Osteocyte (in vitro differentiated cells): Measurements from ENCODE around the gene LAD1. TPM values are rescaled to one million over a fixed set of nuclear protein-coding genes. Genes with fewer than 3 reads are reported as not detected.

Experiments
- DNase-seq: peaks from one replicate; pipeline ENCODE4 v3.0.0; 2021; ENCODE audit warnings: mixed read lengths; ENCODE audit not compliant: unreplicated experiment; ENCODE audit errors: extremely low spot score
- H3K27ac Mint-ChIP-seq: one replicate; pipeline ENCODE4 v1.8.0; 2021; ENCODE audit warnings: mild to moderate bottlenecking, mixed read lengths; ENCODE audit not compliant: unreplicated experiment
- H3K27me3 Mint-ChIP-seq: one replicate; pipeline ENCODE4 v1.8.0; 2021; ENCODE audit warnings: mixed read lengths; ENCODE audit not compliant: unreplicated experiment
- H3K36me3 Mint-ChIP-seq: one replicate; pipeline ENCODE4 v1.8.0; 2021; ENCODE audit warnings: mixed read lengths; ENCODE audit not compliant: unreplicated experiment
- H3K4me1 Mint-ChIP-seq: one replicate; pipeline ENCODE4 v1.8.0; 2021; ENCODE audit warnings: mixed read lengths; ENCODE audit not compliant: unreplicated experiment
- H3K4me3 Mint-ChIP-seq: one replicate; pipeline ENCODE4 v1.8.0; 2021; ENCODE audit warnings: mild to moderate bottlenecking, moderate library complexity, mixed read lengths; ENCODE audit not compliant: unreplicated experiment
- H3K9me3 Mint-ChIP-seq: one replicate; pipeline ENCODE4 v1.8.0; 2021; ENCODE audit warnings: mixed read lengths; ENCODE audit not compliant: unreplicated experiment
- total RNA-seq: library from RNA; stranded (reverse); gene quantifications from 2 replicates; pipeline ENCODE4 v1.2.1, GENCODE V29; 2021
- TF ChIP-seq, protein P1 (sequence below): fragments of 200-600 bp; sonication (generic); IDR thresholded peaks from 2 replicates; pipeline ENCODE4 v1.5.0; 2021; ENCODE audit warnings: antibody characterized with exemption, mild to moderate bottlenecking, moderate library complexity

LAD1 gene
- total RNA-seq, 1 donor from 2014 or later: 0.16 TPM

DNA sequence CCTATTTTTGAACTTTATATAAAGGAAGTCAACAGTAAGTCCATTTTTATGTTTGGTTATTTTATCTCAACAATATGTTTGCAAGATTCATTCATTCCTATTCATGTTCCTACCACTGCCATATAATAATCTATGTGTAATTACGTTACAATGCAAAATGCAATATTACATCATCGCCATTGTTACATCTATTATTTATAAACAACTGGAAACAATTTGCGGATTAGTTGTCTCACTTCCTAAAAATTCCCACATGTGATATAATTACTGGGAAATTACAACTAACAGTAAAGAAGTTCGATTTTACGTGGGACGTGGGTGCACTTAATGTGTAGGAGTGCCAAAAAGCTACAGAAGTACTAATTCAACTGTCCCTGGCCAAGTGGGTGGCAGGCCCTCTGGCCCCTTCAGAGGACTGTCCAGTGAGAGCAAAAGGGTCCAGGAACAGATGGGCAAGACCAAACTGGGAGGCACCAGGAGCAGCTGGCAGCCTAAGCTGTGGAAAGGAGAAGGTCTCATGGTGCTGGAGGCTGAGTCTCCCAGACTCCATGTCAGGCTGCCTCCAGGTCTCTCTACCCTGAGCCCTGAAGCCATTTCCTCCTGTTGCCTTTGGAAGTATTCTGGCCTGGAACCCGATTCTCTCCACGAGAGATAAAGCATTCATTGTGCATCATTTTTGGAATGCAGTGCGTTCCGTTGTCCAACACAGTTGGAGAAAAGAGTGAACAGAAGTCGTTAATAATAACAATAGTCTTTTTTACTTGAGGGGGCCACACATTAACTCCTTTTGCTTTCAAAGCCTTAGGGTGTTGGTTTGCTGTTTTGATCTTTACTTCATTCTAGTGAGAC, 64.6 kb downstream of the LAD1 start:
- H3K27ac Mint-ChIP-seq: no peak overlapping the region
- peaks cover 4% of the 10 kb centered on the region for H3K4me1 Mint-ChIP-seq
- no peaks in the 10 kb centered on the region for H3K36me3 Mint-ChIP-seq
- peaks cover 28% of the 10 kb centered on the region for H3K27me3 Mint-ChIP-seq
- TF ChIP-seq, protein P1, sequence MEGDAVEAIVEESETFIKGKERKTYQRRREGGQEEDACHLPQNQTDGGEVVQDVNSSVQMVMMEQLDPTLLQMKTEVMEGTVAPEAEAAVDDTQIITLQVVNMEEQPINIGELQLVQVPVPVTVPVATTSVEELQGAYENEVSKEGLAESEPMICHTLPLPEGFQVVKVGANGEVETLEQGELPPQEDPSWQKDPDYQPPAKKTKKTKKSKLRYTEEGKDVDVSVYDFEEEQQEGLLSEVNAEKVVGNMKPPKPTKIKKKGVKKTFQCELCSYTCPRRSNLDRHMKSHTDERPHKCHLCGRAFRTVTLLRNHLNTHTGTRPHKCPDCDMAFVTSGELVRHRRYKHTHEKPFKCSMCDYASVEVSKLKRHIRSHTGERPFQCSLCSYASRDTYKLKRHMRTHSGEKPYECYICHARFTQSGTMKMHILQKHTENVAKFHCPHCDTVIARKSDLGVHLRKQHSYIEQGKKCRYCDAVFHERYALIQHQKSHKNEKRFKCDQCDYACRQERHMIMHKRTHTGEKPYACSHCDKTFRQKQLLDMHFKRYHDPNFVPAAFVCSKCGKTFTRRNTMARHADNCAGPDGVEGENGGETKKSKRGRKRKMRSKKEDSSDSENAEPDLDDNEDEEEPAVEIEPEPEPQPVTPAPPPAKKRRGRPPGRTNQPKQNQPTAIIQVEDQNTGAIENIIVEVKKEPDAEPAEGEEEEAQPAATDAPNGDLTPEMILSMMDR: no peak
- H3K9me3 Mint-ChIP-seq: no peaks in the 10 kb centered on the region
- no peak for DNase-seq
- no peak overlapping the region for H3K4me3 Mint-ChIP-seq

DNA sequence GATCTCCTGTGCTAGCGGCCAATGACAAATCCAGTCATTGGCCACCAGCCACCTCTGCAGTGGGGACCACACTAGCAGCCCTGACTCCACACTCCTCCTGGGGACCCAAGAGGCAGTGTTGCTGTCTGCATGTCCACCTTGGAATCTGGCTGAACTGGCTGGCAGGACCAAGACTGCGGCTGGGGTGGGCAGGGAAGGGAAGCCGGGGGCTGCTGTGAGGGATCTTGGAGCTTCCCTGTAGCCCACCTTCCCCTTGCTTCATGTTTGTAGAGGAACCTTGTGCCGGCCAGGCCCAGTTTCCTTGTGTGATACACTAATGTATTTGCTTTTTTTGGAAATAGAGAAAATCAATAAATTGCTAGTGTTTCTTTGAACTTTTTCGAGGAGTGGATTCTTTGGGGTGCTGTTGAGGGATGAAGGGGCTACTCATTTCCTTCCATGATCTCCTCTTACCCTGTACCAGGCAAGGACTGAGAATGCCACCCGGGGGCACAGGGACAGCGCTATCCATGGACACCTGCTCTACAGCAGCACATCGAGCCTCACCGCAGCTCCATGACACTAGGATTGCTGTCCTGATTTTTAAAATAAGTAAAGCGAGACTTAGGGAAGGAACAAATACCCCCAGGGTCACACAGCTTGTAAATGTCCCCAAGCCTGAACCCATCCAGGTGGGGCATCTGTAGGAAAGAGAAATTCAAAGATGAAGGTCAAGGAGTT, 66.3 kb downstream of the LAD1 start:
- Mint-ChIP-seq H3K27me3 (peaks cover 32% of the 10 kb centered on the region), H3K9me3 (no peaks in the 10 kb centered on the region), H3K4me3 (no peak overlapping the region), H3K4me1 (peaks cover 7% of the 10 kb centered on the region), H3K36me3 (no peaks in the 10 kb centered on the region), H3K27ac (no peak overlapping the region)
- DNase-seq: no peak
- TF ChIP-seq, protein P1: no peak

DNA sequence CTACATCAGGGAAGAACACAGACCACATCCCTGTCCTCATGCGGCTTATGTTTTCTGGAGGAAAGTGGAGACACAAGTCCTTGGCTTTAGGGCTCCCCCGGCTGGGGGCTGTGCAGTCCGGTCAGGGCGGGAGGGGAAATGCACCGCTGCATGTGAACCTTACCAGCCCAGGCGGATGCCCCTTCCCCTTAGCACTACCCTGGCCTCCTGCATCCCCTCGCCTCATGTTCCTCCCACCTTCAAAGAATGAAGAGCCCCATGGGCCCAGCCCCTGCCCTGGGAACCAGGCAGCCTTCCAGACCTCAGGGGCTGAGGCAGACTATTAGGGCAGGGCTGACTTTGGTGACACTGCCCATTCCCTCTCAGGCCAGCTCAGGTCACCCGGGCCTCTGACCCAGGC, 67.1 kb downstream of the LAD1 start:
- TF ChIP-seq, protein P1: no peak
- DNase-seq: no peak
- no peaks in the 10 kb centered on the region for H3K36me3 Mint-ChIP-seq
- no peak overlapping the region for H3K27ac Mint-ChIP-seq
- no peak overlapping the region for H3K4me3 Mint-ChIP-seq
- H3K4me1 Mint-ChIP-seq: peaks cover 7% of the 10 kb centered on the region
- peaks cover 39% of the 10 kb centered on the region for H3K27me3 Mint-ChIP-seq
- H3K9me3 Mint-ChIP-seq: no peaks in the 10 kb centered on the region

DNA sequence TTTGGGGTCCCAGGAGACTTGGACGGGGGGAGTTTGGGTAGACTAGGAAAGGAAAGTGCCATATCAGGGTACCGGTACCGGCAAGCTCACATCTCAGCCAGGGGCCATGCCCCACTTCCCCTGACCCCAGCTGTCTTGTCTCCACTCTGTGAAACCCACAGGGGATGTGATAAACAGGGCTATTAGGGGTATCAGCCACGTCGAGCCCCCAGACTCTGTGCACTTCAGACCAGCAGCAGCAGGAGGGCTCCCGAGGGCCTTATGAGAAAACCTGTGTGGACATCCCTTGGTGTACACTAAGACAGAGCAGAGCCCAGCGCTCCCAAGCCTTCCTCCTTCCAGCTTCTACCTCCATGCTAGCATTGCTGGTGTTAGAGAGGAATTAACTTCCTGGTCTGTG, 68.0 kb downstream of the LAD1 start:
- Mint-ChIP-seq H3K27me3 (peaks cover 42% of the 10 kb centered on the region), H3K9me3 (no peaks in the 10 kb centered on the region), H3K4me1 (peaks cover 7% of the 10 kb centered on the region), H3K36me3 (no peaks in the 10 kb centered on the region), H3K27ac (no peak overlapping the region), H3K4me3 (no peak overlapping the region)
- no peak for DNase-seq
- TF ChIP-seq, protein P1: no peak

Other genes starting within 250 kb of the LAD1 start
- 63.9 and 64.2 TPM in 2 replicates for gene TMEM9, start 244.8 kb downstream of the LAD1 start, total RNA-seq
- 3.2 and 3.8 TPM in 2 replicates for gene IGFN1, start 208.5 kb downstream of the LAD1 start, total RNA-seq
- gene PKP1, start 115.8 kb downstream of the LAD1 start, total RNA-seq: not detected in 2 replicates
- gene TNNT2, start 21.6 kb downstream of the LAD1 start, total RNA-seq: 1.4 and 3.0 TPM in 2 replicates
- 0.43 TPM in 1 of 2 replicates, not detected in the other for gene TNNI1, start 22.4 kb upstream of the LAD1 start, total RNA-seq
- gene PHLDA3, start 69.9 kb upstream of the LAD1 start, total RNA-seq: 50.6 and 55.5 TPM in 2 replicates
- gene CSRP1, start 107.8 kb upstream of the LAD1 start, total RNA-seq: 0.56 and 1.6 TPM in 2 replicates
- 286 and 288 TPM in 2 replicates for gene NAV1, start 139.8 kb upstream of the LAD1 start, total RNA-seq